ENCODE measurements around the gene LONP2. TPM values are rescaled to one million over a fixed set of nuclear protein-coding genes. Genes with fewer than 3 reads are reported as not detected.

Gene LONP2
- total RNA-seq, 4 donors from 2014 or later = 50.8 to 80.9 (median 53.9) TPM

GRCh38 chr16:48332978-48333377, 88.9 kb downstream of the LONP2 start:
- DNase-seq (ENCODE audit: low spot score) (no peak), ATAC-seq (ENCODE audit: low FRiP score) (no peak)
- TF ChIP-seq, protein P1, sequence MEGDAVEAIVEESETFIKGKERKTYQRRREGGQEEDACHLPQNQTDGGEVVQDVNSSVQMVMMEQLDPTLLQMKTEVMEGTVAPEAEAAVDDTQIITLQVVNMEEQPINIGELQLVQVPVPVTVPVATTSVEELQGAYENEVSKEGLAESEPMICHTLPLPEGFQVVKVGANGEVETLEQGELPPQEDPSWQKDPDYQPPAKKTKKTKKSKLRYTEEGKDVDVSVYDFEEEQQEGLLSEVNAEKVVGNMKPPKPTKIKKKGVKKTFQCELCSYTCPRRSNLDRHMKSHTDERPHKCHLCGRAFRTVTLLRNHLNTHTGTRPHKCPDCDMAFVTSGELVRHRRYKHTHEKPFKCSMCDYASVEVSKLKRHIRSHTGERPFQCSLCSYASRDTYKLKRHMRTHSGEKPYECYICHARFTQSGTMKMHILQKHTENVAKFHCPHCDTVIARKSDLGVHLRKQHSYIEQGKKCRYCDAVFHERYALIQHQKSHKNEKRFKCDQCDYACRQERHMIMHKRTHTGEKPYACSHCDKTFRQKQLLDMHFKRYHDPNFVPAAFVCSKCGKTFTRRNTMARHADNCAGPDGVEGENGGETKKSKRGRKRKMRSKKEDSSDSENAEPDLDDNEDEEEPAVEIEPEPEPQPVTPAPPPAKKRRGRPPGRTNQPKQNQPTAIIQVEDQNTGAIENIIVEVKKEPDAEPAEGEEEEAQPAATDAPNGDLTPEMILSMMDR (IDR thresholded peaks at IDR 0.05) = no peak

DNA sequence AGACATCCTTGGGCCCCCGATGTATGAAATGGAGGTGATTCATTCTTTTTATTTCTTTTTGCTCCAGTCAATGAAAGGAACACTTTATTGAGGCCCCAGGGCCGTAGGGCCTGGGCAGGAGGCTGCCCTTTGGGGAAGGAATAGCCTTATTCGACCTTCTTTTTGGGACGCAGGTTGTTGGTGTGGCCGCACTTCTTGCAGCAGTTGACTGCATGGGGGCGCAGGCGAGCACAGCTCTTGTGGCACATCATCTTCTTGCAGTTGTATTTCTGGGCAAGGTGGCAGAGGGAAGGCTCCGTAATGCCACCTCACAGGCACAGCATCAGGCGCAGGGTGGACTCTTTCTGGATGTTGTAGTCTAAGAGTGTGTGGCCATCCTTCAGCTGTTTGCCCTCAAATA, 90.2 kb downstream of the LONP2 start:
- ATAC-seq (ENCODE audit: low FRiP score) = no peak
- TF ChIP-seq, protein P1 (IDR thresholded peaks at IDR 0.05) = no peak
- DNase-seq (ENCODE audit: low spot score) = no peak

- ATAC-seq (ENCODE audit: low FRiP score) = no peak
Measured at GRCh38 chr16:48335961-48336360, 91.9 kb downstream of the LONP2 start.

GRCh38 chr16:48340054-48340453, 96.0 kb downstream of the LONP2 start:
- TF ChIP-seq, protein P1 (IDR thresholded peaks at IDR 0.05) = no peak
- ATAC-seq (ENCODE audit: low FRiP score) = no peak
- DNase-seq (ENCODE audit: low spot score) = no peak

More at GRCh38 chr16:48335961-48336360, 91.9 kb downstream of the LONP2 start:
- DNase-seq (ENCODE audit: low spot score) = no peak
- TF ChIP-seq, protein P1 (IDR thresholded peaks at IDR 0.05) = no peak

DNA sequence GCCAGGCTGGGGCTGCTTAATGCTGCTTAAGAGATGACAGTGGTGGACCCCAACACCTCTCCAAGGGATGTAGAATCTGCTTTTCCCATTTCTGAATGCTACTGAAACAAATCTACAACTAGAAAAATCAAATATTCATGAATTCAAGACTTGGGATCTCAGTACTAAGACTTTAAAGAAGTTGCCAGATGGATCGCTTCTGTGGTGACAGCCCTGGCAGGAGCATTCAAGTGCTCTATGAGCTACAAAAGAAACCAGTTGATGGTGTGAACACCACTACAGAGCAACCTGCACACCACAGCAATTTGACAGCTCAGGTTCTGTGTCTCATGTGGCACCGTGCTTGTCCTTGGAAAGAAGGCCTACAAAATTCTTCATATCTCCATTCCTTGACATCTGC, 98.5 kb downstream of the LONP2 start:
- DNase-seq (ENCODE audit: low spot score) = no peak
- TF ChIP-seq, protein P1 (IDR thresholded peaks at IDR 0.05) = no peak
- no peak for ATAC-seq (ENCODE audit: low FRiP score)

GRCh38 chr16:48347191-48347865, 103.2 kb downstream of the LONP2 start:
- ATAC-seq (ENCODE audit: low FRiP score) (no peak), DNase-seq (ENCODE audit: low spot score) (no peak)
- TF ChIP-seq, protein P1 (IDR thresholded peaks at IDR 0.05) = no peak

- TF ChIP-seq, protein P1 (IDR thresholded peaks at IDR 0.05) = no peak
- ATAC-seq (ENCODE audit: low FRiP score) = no peak
- no peak for DNase-seq (ENCODE audit: low spot score)
Measured at GRCh38 chr16:48347980-48348379, 103.9 kb downstream of the LONP2 start.
